HG03432 (cell line): Measurements from ENCODE around the gene ADAMTS20.
"Not testable (repeated sequence)": the region's sequence is repeated elsewhere in the genome, so short reads cannot be mapped to it uniquely, and the experiment has no call there.

Experiments
- ATAC-seq: cut with Tn5 transposase; IDR thresholded peaks from one replicate; pipeline ENCODE4 v1.9.1; 2021; ENCODE audit warnings: mild to moderate bottlenecking, moderate library complexity; ENCODE audit not compliant: unreplicated experiment

Gene ADAMTS20, protein sequence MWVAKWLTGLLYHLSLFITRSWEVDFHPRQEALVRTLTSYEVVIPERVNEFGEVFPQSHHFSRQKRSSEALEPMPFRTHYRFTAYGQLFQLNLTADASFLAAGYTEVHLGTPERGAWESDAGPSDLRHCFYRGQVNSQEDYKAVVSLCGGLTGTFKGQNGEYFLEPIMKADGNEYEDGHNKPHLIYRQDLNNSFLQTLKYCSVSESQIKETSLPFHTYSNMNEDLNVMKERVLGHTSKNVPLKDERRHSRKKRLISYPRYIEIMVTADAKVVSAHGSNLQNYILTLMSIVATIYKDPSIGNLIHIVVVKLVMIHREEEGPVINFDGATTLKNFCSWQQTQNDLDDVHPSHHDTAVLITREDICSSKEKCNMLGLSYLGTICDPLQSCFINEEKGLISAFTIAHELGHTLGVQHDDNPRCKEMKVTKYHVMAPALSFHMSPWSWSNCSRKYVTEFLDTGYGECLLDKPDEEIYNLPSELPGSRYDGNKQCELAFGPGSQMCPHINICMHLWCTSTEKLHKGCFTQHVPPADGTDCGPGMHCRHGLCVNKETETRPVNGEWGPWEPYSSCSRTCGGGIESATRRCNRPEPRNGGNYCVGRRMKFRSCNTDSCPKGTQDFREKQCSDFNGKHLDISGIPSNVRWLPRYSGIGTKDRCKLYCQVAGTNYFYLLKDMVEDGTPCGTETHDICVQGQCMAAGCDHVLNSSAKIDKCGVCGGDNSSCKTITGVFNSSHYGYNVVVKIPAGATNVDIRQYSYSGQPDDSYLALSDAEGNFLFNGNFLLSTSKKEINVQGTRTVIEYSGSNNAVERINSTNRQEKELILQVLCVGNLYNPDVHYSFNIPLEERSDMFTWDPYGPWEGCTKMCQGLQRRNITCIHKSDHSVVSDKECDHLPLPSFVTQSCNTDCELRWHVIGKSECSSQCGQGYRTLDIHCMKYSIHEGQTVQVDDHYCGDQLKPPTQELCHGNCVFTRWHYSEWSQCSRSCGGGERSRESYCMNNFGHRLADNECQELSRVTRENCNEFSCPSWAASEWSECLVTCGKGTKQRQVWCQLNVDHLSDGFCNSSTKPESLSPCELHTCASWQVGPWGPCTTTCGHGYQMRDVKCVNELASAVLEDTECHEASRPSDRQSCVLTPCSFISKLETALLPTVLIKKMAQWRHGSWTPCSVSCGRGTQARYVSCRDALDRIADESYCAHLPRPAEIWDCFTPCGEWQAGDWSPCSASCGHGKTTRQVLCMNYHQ (N-terminal part only)

DNA sequence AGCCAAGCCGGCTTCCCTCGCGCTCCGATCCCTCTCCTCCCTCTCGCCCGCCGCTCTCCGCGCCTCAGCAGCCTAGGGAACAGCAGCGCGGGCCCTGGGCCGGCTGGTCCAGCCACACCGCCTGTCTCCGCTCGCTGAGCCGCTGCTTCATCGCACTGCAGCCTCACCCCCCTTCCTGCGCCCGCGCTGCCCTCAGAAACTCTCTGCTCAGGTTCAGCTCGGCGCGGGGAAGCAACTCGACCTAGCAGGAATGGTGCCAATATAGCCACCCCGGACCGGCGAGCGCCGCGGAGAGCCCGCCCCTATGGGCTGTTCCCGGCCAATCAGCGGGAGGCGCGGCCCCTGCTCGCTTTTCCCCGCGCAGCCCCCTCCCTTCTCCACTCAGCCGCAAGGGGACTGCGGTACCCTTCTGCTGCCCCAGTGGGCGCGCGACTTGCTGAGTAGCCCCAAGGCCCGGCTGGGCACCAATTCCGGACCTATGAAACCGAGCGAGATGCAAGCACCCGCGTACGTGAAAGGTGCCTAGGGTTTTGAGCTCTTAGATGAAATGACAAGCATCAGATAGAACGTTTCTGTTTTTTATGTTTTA is at the start of gene ADAMTS20:
Gene ADAMTS20 (minus strand): TSS at position 233 of the 589 bp plus-strand sequence. CDS start 282 bp downstream, outside the sequence.
- ATAC-seq, result no peak

GRCh38 chr12:43599708-43600107 is 47.7 kb upstream of the ADAMTS20 start:
- ATAC-seq, result no peak

GRCh38 chr12:43599066-43599465 is 47.1 kb upstream of the ADAMTS20 start:
- ATAC-seq, result no peak

GRCh38 chr12:43590307-43590706 is 38.3 kb upstream of the ADAMTS20 start:
- ATAC-seq, result no peak

GRCh38 chr12:43586646-43587245 is 34.7 kb upstream of the ADAMTS20 start:
- ATAC-seq, result no peak

DNA sequence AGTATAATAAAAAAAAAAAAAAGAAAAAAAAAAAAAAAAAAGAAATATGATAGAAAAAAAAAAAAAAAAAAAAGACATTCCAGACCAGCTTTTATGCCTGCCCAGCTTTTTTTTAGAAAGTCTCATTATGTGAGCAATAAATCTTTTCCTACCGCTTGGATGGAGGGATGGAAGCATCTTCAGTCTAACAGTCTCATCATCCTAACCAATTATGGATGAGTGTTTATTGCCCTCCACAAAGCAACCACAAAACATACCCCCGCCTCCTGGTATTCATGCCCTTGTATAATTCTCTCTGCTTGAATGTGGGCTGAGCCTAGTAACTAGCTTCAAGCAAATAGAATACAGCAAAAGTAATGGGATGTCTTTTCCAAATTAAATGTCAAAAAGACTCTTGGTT is 33.7 kb upstream of the ADAMTS20 start:
- no peak for ATAC-seq

GRCh38 chr12:43580601-43581000 is 28.6 kb upstream of the ADAMTS20 start:
- no peak for ATAC-seq

DNA sequence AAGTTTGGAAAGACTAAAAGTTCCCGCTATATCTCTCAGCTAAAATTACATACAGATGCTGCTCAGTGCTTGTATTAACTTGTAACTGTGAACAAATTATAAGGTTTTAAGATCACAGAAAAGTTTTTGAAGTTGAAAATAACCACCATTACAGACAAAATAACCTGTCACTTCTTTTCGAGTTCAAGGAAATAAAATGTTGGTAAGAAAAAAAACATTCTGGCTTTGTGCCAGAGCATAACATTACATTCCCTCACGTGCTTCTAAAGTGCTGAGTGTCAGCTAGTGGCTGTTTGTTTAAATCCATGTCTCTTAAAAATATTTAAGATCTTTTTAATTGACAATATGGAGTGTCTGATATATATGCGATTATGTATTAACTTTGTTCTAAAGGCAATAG is 27.2 kb upstream of the ADAMTS20 start:
- no peak for ATAC-seq

DNA sequence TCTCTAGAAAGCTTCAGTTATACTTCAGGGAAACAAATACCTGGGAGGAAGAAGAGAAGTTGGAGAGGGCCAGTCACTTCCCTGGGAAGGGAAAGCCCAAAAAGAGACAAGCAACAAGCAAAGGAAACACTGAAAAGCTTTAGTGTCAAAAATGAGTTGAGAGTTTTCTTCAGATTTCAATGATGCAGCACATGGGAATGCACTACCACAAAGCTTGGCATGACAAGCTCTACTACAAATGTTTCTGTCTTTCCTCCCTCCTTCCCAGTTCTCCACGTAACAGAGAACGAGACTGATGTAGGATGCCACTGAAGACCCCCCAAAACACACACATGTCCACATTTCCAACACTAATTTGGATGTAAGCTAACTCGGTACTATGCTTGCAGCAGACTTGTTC is 26.8 kb upstream of the ADAMTS20 start:
- ATAC-seq, result no peak

GRCh38 chr12:43577381-43577780 is 25.4 kb upstream of the ADAMTS20 start:
- ATAC-seq, result no peak

DNA sequence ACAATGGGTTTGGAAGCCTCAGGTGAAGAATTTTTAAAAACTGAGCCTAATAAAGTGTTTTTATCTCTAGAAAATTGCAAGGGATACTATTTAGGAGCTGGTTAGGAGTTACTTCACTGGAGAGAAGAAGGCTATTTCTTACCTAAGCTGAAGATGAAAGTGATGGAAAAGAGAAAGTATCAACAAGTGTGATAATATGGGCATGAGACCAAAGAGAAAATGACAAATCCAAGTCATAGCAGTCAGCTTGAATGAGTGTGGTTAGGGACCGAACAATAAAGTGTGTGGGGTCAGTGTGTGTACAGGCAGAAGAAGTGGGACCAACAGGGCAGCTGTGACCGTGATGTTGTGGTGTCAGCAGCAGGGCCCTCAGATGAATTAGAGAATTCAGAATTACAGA is 24.2 kb upstream of the ADAMTS20 start:
- no peak for ATAC-seq

- no peak for ATAC-seq
Measured at GRCh38 chr12:43571885-43572284, 19.9 kb upstream of the ADAMTS20 start.

DNA sequence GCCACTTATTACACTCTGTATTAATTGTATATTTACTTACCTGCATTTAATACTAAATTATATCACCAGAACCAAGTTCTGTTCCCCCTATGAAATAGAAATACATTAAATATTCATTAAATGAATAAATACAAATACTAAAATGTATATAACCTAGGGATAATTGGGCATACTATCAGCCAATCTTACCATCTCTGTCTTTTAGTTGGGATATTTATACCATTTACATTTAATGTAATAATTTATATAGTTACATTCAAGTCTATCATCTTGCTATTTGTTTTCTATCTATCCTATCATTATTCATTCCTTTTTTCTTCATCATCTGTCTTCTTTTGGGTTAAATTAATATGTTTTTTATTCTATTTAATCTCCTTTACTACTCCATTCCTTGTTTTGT is 4.1 kb upstream of the ADAMTS20 start:
- no peak for ATAC-seq

GRCh38 chr12:43551279-43551970 is 578 bp downstream of the ADAMTS20 start:
- ATAC-seq, result no peak

- ATAC-seq, result no peak
Measured at GRCh38 chr12:43550831-43551271, 1.2 kb downstream of the ADAMTS20 start.

DNA sequence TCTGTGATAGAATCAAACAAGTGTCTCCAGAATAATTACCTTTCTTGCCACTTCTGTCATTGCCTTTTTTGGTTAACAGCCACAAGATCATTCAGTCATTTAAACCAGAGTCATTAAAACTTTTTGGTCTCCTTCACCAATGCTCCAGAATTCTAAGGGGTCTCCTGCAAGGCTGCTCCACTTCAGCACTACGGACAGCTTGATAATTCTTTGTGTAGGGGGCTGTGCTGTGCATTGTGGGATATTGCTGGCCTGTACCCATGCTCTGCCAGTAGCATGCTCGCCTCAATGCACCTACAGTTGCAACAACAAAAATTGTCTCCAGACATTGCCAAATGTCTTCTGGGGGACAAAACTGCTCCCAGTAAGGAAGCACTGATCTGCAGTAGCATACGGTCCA is 7.3 kb downstream of the ADAMTS20 start:
- no peak for ATAC-seq

GRCh38 chr12:43540470-43540869 is 11.5 kb downstream of the ADAMTS20 start:
- no peak for ATAC-seq

DNA sequence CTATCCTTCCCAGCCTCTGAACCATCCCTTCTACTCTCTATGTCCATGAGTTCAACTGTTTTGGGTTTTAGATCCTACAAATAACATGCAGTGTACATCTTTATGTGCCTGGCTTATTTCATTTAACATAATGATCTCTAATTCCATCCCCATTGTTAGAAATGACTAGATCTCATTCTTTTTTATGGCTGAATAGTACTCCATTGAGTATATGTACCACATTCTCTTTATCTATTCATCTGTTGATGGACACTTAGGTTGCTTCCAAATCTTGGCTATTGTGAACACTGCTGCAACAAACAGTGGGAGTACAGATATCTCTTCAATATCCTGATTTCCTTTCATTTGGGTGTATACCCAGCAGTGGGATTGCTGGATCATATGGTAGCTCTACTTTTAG is 14.3 kb downstream of the ADAMTS20 start:
- ATAC-seq, result not testable (repeated sequence)

- no peak for ATAC-seq
Measured at GRCh38 chr12:43516045-43516444, 36.0 kb downstream of the ADAMTS20 start.

DNA sequence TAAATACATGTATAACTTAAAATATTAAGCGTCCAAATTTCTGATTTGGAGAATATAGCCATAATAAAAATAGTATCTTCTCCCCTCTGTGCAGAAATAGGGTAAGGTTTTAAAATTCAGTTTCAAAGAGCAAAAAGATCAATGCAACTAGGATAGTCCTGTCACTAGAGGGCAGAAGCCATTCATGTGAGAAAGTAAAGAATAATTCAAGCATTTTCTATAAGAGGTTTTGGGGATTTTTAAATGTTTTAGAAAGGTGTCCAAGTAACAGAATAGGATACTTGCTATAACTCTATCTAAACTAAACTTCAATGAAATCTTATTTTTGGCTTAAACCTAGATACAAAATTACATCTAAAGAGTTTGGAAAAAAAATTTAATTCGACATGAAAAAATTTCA is 50.3 kb downstream of the ADAMTS20 start:
- ATAC-seq, result no peak
